PC-9 (cell line): Measurements from ENCODE around the gene SLC7A9. TPM values are rescaled to one million over a fixed set of nuclear protein-coding genes. Genes with fewer than 3 reads are reported as not detected.
"Not testable (repeated sequence)": the region's sequence is repeated elsewhere in the genome, so short reads cannot be mapped to it uniquely, and the experiment has no call there.

Experiments used
- BruUV-seq: library from RNA; stranded (reverse); fragments of 400-500 nt; replicated peaks from 2 replicates; lab custom pipeline; 2021; lab: Mats Ljungman, UMichigan
- CTCF ChIA-PET: fragments of 300-600 bp; sonication (Branson Sonifier 250); formaldehyde crosslinking; loops from one replicate; lab custom pipeline; 2022; ENCODE audit warnings: antibody characterized with exemption; lab: Charles Lee
- POLR2A ChIA-PET: fragments of 300-600 bp; sonication (Branson Sonifier 250); formaldehyde crosslinking; loops from one replicate; lab custom pipeline; 2022; ENCODE audit warnings: antibody characterized with exemption; ENCODE audit not compliant: unreplicated experiment; lab: Charles Lee
- DNase-seq, 2 experiments: peaks; one replicate each; pipeline versions ENCODE4 v3.0.0 to v3.0.0-alpha.2; 2015 to 2022; ENCODE audit warnings: mixed read lengths in 1 of 2
- H2AFZ ChIP-seq: fragments of 200-600 bp; sonication (generic); 2 replicates; pipeline ENCODE4 v1.8.1; 2017; ENCODE audit warnings: antibody characterized with exemption
- H3F3A ChIP-seq: fragments of 200-600 bp; sonication (generic); 2 replicates; pipeline ENCODE4 v1.8.1; 2017; ENCODE audit warnings: antibody characterized with exemption, mild to moderate bottlenecking, low read depth; ENCODE audit not compliant: insufficient read depth
- H3K27ac ChIP-seq: fragments of 200-600 bp; sonication (generic); 2 replicates; pipeline ENCODE4 v1.6.1; 2016; ENCODE audit warnings: mixed run types
- H3K27me3 ChIP-seq: fragments of 200-600 bp; sonication (generic); 2 replicates; pipeline ENCODE4 v1.6.1; 2016; ENCODE audit warnings: low read depth, mixed run types; ENCODE audit not compliant: insufficient read depth
- H3K36me3 ChIP-seq: fragments of 200-600 bp; sonication (generic); 2 replicates; pipeline ENCODE4 v1.6.1; 2016; ENCODE audit warnings: low read depth, mixed run types
- H3K4me1 ChIP-seq: fragments of 200-600 bp; sonication (generic); replicated peaks from 2 replicates; pipeline ENCODE4 v1.6.1; 2016; ENCODE audit warnings: mixed run types; ENCODE audit not compliant: insufficient read depth
- H3K4me2 ChIP-seq: fragments of 200-600 bp; sonication (generic); 2 replicates; pipeline ENCODE4 v1.6.1; 2017; ENCODE audit warnings: mixed run types
- H3K4me3 ChIP-seq: fragments of 200-600 bp; sonication (generic); 2 replicates; pipeline ENCODE4 v1.6.1; 2016; ENCODE audit warnings: mixed run types
- H3K79me2 ChIP-seq: fragments of 200-600 bp; sonication (generic); 2 replicates; pipeline ENCODE4 v1.6.1; 2017; ENCODE audit warnings: low read depth, mixed run types
- H3K9me2 ChIP-seq: fragments of 200-600 bp; sonication (generic); 2 replicates; pipeline ENCODE4 v1.8.1; 2017; ENCODE audit warnings: mild to moderate bottlenecking; ENCODE audit not compliant: insufficient read depth
- H3K9me3 ChIP-seq: fragments of 200-600 bp; sonication (generic); 2 replicates; pipeline ENCODE4 v1.8.1; 2016; ENCODE audit warnings: low read depth; ENCODE audit not compliant: insufficient read depth
- H4K20me1 ChIP-seq: fragments of 200-600 bp; sonication (generic); 2 replicates; pipeline ENCODE4 v1.8.1; 2017; ENCODE audit not compliant: insufficient read depth
- EZH2 ChIP-seq: fragments of 200-600 bp; sonication (generic); IDR thresholded peaks from 2 replicates; pipeline ENCODE4 v1.8.0; 2017; ENCODE audit warnings: antibody characterized with exemption, low read depth
- intact Hi-C: fragments of 100-400 bp; cut with micrococcal nuclease; formaldehyde crosslinking; loops from one replicate; pipeline ENCODE4 v1.10.0; 2022; ENCODE audit not compliant: unreplicated experiment
- total RNA-seq: library from RNA; stranded (reverse); gene quantifications from 2 replicates; pipeline ENCODE4 v1.2.3, GENCODE V29; 2021
- TF ChIP-seq, protein P1 (sequence below): fragments of 200-600 bp; sonication (generic); conservative IDR thresholded peaks from 2 replicates; pipeline ENCODE4 v1.6.1; 2017; ENCODE audit warnings: mixed run types, antibody characterized with exemption, mild to moderate bottlenecking, moderate library complexity

The SLC7A9 gene
- total RNA-seq, 1 experiment from 2014 or later = 0.33 TPM

DNA sequence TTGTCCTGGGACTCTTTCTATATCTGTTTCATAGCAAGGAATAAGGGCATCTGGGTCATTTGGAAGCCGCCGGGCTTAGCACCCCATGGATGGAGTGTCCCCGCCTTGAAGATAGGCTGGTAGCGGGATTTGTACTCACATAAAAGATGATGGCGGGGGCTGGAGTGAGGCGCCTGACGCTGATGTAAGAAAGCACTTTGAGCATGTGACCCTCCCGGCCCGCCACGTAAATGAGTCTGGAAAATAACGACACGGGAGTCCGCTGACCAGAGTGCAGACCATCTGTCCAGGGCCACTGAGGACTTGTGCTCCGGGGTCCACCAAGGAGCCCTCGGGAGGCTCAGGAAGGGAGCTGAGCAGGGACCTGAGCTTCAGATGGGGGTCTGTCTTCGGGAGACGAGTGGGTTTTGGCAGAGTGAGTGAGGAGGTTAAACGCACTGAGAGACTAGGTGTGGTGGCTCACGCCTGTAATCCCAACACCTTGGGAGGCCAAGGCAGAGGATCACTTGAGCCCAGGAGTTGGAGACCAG, 25.8 kb downstream of the SLC7A9 start:
- H3K9me2 ChIP-seq = no peaks in the 10 kb centered on the region
- no peak overlapping the region for H3K27ac ChIP-seq
- DNase-seq = no peak
- intact Hi-C loops = no loop called here
- no peaks in the 10 kb centered on the region for H3K36me3 ChIP-seq
- H3K4me2 ChIP-seq = no peak overlapping the region
- no peaks in the 10 kb centered on the region for H3K27me3 ChIP-seq
- POLR2A ChIA-PET = no interaction called here
- H4K20me1 ChIP-seq = no peaks in the 10 kb centered on the region
- no peak overlapping the region for H3K4me3 ChIP-seq
- H3K9me3 ChIP-seq = no peaks in the 10 kb centered on the region; the same call in 1 of the 2 replicates
- no peaks in the 10 kb centered on the region for H3F3A ChIP-seq
- no peaks in the 10 kb centered on the region for H3K4me1 ChIP-seq
- H2AFZ ChIP-seq = no peak overlapping the region
- no TSS peak for BruUV-seq
- H3K79me2 ChIP-seq = no peaks in the 10 kb centered on the region
- CTCF ChIA-PET = no interaction called here
- no peak for TF ChIP-seq EZH2
- TF ChIP-seq, protein P1, sequence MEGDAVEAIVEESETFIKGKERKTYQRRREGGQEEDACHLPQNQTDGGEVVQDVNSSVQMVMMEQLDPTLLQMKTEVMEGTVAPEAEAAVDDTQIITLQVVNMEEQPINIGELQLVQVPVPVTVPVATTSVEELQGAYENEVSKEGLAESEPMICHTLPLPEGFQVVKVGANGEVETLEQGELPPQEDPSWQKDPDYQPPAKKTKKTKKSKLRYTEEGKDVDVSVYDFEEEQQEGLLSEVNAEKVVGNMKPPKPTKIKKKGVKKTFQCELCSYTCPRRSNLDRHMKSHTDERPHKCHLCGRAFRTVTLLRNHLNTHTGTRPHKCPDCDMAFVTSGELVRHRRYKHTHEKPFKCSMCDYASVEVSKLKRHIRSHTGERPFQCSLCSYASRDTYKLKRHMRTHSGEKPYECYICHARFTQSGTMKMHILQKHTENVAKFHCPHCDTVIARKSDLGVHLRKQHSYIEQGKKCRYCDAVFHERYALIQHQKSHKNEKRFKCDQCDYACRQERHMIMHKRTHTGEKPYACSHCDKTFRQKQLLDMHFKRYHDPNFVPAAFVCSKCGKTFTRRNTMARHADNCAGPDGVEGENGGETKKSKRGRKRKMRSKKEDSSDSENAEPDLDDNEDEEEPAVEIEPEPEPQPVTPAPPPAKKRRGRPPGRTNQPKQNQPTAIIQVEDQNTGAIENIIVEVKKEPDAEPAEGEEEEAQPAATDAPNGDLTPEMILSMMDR = no peak

DNA sequence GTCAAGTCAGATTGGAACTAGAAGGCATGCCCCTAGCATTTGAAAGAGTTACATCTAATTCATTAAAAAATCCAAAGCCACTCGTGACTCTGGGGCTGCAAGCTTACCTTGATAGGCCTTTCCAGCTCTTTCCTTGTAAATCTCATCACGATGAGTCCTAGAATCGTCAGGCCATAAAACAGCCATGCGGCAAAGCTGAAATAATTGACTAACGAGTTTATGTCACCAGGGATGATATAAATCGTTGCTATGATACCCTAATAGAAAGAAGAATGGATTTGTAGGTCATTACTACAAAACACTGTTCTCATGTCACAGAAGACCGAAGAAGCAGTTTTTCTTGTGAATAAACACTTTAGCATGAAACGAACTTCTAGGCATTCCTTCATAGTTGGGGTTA, 27.5 kb downstream of the SLC7A9 start:
- Histone ChIP-seq H2AFZ (no peak overlapping the region), H3K27ac (no peak overlapping the region), H3K4me3 (no peak overlapping the region), H3K9me2 (no peaks in the 10 kb centered on the region), H3K27me3 (no peaks in the 10 kb centered on the region), H3K36me3 (no peaks in the 10 kb centered on the region), H3F3A (no peaks in the 10 kb centered on the region), H4K20me1 (no peaks in the 10 kb centered on the region), H3K4me1 (no peaks in the 10 kb centered on the region), H3K4me2 (no peak overlapping the region), H3K79me2 (no peaks in the 10 kb centered on the region), H3K9me3 (no peaks in the 10 kb centered on the region; the same call in 1 of the 2 replicates)
- POLR2A ChIA-PET = no interaction called here
- BruUV-seq = no TSS peak
- CTCF ChIA-PET = no interaction called here
- intact Hi-C loops = no loop called here
- no peak for TF ChIP-seq EZH2
- TF ChIP-seq, protein P1 = no peak
- DNase-seq = no peak

DNA sequence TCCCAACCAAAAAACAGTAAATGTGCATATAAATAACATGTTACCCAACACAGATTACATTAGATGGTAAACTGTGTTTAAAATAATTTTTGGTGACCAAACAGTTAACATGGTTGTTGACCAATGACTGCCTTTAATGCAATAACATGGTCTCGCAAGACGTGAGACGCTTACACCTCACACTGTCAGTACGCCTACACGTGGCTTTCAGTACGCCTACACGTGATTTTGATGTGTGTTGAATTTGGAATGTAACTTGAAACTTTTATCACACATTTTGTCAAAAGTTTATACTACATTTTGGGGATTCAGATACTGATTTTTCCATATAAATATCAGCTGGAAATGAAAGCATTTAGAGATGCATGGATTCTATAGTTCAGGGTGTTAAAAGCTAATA, 32.0 kb downstream of the SLC7A9 start:
- Histone ChIP-seq H3K4me1 (no peaks in the 10 kb centered on the region), H3F3A (no peaks in the 10 kb centered on the region), H3K4me3 (no peak overlapping the region), H3K79me2 (no peaks in the 10 kb centered on the region), H3K9me2 (no peaks in the 10 kb centered on the region), H3K27ac (no peak overlapping the region), H3K27me3 (no peaks in the 10 kb centered on the region), H3K36me3 (no peaks in the 10 kb centered on the region), H4K20me1 (no peaks in the 10 kb centered on the region), H3K9me3 (no peaks in the 10 kb centered on the region; the same call in 1 of the 2 replicates), H2AFZ (no peak overlapping the region), H3K4me2 (no peak overlapping the region)
- POLR2A ChIA-PET = no interaction called here
- intact Hi-C loops = no loop called here
- CTCF ChIA-PET = no interaction called here
- BruUV-seq = no TSS peak
- no peak for DNase-seq
- TF ChIP-seq, protein P1 = no peak
- TF ChIP-seq EZH2 = no peak

DNA sequence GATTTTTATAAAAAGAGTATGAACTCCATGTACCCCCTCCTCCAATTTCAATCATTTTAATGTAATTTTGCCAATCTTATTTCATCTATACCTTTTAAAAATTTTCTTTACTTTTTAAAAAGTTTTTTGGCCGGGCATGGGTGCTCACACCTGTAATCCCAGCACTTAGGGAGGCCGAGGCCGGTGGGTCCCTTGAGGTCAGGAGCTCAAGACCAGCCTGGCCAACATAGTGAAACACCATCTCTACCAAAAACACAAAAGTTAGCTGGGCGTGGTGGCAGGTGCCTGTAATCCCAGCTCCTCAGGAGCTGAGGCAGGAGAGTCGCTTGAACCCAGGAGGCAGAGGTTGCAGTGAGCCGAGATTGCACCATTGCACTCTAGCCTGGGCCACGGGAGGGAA, 36.2 kb downstream of the SLC7A9 start:
- H3K79me2 ChIP-seq, intact Hi-C loops, H3K4me1 ChIP-seq, H3K4me3 ChIP-seq, H4K20me1 ChIP-seq, H3F3A ChIP-seq, H3K4me2 ChIP-seq, H3K9me3 ChIP-seq, H3K27me3 ChIP-seq, POLR2A ChIA-PET, CTCF ChIA-PET, H3K27ac ChIP-seq, H2AFZ ChIP-seq, H3K9me2 ChIP-seq, H3K36me3 ChIP-seq, BruUV-seq: not testable (repeated sequence)
- DNase-seq = peak in 1 of 2 experiments; percentile 4

DNA sequence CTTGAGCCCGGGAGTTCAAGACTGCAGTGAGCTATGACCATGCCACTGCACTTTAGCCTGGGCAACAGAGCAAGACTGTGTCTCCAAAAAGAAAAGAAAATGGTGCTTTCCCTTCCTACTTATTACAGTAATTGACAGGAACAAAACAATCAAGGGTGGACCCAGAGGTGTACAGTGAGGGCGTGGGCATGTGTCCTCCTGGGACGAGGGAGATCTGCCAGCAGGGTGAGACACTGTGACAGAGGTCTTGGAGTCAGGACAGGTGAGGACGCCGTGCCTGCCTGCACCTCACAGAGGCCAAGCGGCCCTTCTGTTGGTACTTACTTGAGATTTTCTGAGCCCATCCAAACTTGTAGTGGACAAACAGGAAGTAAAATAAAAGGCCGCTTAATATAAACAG, 36.7 kb downstream of the SLC7A9 start:
- POLR2A ChIA-PET, H3F3A ChIP-seq, H3K4me2 ChIP-seq, intact Hi-C loops, CTCF ChIA-PET, H3K9me3 ChIP-seq, H2AFZ ChIP-seq, H3K9me2 ChIP-seq, H3K4me1 ChIP-seq, H3K4me3 ChIP-seq, H3K27me3 ChIP-seq, H3K36me3 ChIP-seq, DNase-seq, H4K20me1 ChIP-seq, H3K27ac ChIP-seq, H3K79me2 ChIP-seq, BruUV-seq: not testable (repeated sequence)
